Gastroesophageal sphincter (tissue), 3 donors: ENCODE results near the gene ZNF394.
"Not testable (repeated sequence)": the region's sequence is repeated elsewhere in the genome, so short reads cannot be mapped to it uniquely, and the experiment has no call there.

ENCODE experiments used
- EP300 ChIP-seq: sonication (generic); formaldehyde crosslinking; IDR thresholded peaks from one replicate; pipeline ENCODE4 v1.6.1; 2017; ENCODE audit warnings: antibody characterized with exemption, mild to moderate bottlenecking
- POLR2A ChIP-seq, 2 donors: fragments of 450-650 bp; IDR thresholded peaks; one replicate each; pipeline ENCODE4 v1.6.1; 2017; ENCODE audit warnings: antibody characterized with exemption in 2 of 2, mild to moderate bottlenecking in 2 of 2, moderate library complexity in 1 of 2
- POLR2AphosphoS5 ChIP-seq: sonication (generic); formaldehyde crosslinking; IDR thresholded peaks from one replicate; pipeline ENCODE4 v1.6.1; 2017; ENCODE audit warnings: antibody characterized with exemption
- TF ChIP-seq, protein P1 (sequence below), 4 experiments: fragments of 200-600 bp in 2 of 4; fragments of 450-650 bp in 2 of 4; sonication (generic) in 1 of 4; IDR thresholded peaks; one replicate each; pipeline ENCODE4 v1.5.1; 2017 to 2019; ENCODE audit warnings: antibody characterized with exemption in 4 of 4, mild to moderate bottlenecking in 2 of 4, moderate library complexity in 2 of 4

DNA sequence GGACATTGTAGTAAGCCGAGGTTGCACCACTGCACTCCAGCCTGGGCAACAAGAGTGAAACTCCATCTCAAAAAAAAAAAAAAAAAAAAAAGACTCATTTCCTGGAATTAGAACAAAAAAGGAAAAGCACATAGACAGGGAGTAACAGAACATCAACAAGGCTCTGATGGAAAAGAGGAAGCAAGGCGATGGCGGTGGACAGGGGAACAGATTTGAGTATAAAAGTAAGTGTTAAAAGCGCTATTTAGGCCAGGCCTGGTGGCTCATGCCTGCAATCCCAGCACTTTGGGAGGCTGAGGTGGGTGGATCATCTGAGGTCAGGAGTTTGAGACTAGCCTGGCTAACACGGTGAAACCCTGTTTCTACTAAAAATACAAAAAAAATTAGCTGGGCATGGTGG is 45.2 kb upstream of the ZNF394 start:
- TF ChIP-seq, protein P1, sequence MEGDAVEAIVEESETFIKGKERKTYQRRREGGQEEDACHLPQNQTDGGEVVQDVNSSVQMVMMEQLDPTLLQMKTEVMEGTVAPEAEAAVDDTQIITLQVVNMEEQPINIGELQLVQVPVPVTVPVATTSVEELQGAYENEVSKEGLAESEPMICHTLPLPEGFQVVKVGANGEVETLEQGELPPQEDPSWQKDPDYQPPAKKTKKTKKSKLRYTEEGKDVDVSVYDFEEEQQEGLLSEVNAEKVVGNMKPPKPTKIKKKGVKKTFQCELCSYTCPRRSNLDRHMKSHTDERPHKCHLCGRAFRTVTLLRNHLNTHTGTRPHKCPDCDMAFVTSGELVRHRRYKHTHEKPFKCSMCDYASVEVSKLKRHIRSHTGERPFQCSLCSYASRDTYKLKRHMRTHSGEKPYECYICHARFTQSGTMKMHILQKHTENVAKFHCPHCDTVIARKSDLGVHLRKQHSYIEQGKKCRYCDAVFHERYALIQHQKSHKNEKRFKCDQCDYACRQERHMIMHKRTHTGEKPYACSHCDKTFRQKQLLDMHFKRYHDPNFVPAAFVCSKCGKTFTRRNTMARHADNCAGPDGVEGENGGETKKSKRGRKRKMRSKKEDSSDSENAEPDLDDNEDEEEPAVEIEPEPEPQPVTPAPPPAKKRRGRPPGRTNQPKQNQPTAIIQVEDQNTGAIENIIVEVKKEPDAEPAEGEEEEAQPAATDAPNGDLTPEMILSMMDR (IDR thresholded peaks at IDR 0.05) = not testable (repeated sequence)
- not testable (repeated sequence) for TF ChIP-seq POLR2AphosphoS5; POLR2A (IDR thresholded peaks at IDR 0.05); EP300
